Measurements from ENCODE around the gene MAP4K2. TPM values are rescaled to one million over a fixed set of nuclear protein-coding genes. Genes with fewer than 3 reads are reported as not detected.

Gene MAP4K2
- total and polyA plus RNA-seq, 2 of the 13 experiments (the other 11 are each of a cell fraction or from before 2014, with no cell fraction given) = 8.3 to 17.6 TPM

DNA sequence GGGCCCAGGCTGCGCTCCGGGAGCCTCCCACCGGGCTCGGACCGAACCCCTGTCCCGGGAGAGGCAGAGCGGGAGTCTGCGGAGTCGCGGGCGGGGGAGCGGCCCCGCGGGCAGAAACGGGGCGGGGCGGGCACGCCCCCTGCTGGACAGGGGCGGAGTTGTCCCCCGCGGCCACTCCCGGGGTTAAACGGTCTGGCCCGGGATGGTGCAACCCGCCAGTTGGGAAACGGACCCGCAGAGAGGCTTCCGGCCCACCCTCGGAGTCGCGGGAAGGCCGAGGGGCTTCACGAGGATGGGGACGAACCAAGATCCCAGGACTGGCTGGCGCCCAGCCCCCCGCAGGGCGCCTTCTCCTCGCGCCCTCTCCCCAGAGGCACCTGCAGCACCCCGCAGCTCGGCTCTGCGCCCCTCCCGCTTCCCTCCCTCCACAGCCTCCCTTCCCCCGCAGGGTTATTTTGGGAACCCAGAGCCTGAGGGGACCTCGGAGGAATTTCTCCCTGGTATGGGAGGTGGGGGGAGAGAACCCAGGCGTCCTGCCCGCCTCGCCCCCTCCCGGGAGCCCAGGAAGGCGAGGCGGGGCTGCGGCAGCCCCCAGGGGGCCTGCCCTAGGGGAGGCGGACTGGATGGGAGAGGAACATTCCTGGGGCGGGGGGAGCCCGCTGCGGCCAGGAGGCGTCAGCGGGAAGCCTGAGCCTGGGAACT is 60.0 kb downstream of the MAP4K2 start (continued):
- peak; percentile 18 for TF ChIP-seq SKI (IDR thresholded peaks at IDR 0.05; ENCODE audit: partially characterized antibody)
- TF ChIP-seq ZMAT3 (CRISPR knock-in tag; conservative IDR thresholded peaks at IDR 0.05) = no peak
- TF ChIP-seq, protein P1, sequence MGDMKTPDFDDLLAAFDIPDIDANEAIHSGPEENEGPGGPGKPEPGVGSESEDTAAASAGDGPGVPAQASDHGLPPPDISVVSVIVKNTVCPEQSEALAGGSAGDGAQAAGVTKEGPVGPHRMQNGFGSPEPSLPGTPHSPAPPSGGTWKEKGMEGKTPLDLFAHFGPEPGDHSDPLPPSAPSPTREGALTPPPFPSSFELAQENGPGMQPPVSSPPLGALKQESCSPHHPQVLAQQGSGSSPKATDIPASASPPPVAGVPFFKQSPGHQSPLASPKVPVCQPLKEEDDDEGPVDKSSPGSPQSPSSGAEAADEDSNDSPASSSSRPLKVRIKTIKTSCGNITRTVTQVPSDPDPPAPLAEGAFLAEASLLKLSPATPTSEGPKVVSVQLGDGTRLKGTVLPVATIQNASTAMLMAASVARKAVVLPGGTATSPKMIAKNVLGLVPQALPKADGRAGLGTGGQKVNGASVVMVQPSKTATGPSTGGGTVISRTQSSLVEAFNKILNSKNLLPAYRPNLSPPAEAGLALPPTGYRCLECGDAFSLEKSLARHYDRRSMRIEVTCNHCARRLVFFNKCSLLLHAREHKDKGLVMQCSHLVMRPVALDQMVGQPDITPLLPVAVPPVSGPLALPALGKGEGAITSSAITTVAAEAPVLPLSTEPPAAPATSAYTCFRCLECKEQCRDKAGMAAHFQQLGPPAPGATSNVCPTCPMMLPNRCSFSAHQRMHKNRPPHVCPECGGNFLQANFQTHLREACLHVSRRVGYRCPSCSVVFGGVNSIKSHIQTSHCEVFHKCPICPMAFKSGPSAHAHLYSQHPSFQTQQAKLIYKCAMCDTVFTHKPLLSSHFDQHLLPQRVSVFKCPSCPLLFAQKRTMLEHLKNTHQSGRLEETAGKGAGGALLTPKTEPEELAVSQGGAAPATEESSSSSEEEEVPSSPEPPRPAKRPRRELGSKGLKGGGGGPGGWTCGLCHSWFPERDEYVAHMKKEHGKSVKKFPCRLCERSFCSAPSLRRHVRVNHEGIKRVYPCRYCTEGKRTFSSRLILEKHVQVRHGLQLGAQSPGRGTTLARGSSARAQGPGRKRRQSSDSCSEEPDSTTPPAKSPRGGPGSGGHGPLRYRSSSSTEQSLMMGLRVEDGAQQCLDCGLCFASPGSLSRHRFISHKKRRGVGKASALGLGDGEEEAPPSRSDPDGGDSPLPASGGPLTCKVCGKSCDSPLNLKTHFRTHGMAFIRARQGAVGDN (CRISPR knock-in tag; IDR thresholded peaks at IDR 0.05) = peak; percentile 27
- TF ChIP-seq, protein P2, sequence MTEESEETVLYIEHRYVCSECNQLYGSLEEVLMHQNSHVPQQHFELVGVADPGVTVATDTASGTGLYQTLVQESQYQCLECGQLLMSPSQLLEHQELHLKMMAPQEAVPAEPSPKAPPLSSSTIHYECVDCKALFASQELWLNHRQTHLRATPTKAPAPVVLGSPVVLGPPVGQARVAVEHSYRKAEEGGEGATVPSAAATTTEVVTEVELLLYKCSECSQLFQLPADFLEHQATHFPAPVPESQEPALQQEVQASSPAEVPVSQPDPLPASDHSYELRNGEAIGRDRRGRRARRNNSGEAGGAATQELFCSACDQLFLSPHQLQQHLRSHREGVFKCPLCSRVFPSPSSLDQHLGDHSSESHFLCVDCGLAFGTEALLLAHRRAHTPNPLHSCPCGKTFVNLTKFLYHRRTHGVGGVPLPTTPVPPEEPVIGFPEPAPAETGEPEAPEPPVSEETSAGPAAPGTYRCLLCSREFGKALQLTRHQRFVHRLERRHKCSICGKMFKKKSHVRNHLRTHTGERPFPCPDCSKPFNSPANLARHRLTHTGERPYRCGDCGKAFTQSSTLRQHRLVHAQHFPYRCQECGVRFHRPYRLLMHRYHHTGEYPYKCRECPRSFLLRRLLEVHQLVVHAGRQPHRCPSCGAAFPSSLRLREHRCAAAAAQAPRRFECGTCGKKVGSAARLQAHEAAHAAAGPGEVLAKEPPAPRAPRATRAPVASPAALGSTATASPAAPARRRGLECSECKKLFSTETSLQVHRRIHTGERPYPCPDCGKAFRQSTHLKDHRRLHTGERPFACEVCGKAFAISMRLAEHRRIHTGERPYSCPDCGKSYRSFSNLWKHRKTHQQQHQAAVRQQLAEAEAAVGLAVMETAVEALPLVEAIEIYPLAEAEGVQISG (CRISPR knock-in tag; IDR thresholded peaks at IDR 0.05) = 0 out of 2 replicates have a peak, but pooled peaks have one; percentile 14
- TF ChIP-seq ZFP1 (CRISPR knock-in tag; IDR thresholded peaks at IDR 0.05) = no peak
- TF ChIP-seq NR1H2 (CRISPR knock-in tag; IDR thresholded peaks at IDR 0.05; ENCODE audit: borderline replicate concordance, low read depth) = 0 out of 2 replicates have a peak, but pooled peaks have one; percentile 30
- TF ChIP-seq, protein P3, sequence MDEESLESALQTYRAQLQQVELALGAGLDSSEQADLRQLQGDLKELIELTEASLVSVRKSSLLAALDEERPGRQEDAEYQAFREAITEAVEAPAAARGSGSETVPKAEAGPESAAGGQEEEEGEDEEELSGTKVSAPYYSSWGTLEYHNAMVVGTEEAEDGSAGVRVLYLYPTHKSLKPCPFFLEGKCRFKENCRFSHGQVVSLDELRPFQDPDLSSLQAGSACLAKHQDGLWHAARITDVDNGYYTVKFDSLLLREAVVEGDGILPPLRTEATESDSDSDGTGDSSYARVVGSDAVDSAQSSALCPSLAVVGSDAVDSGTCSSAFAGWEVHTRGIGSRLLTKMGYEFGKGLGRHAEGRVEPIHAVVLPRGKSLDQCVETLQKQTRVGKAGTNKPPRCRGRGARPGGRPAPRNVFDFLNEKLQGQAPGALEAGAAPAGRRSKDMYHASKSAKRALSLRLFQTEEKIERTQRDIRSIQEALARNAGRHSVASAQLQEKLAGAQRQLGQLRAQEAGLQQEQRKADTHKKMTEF (CRISPR knock-in tag; IDR thresholded peaks at IDR 0.05) = peak; percentile 9; the same call in 1 of the 2 replicates
- no peak for TF ChIP-seq RELA (CRISPR knock-in tag; IDR thresholded peaks at IDR 0.05)
- TF ChIP-seq CEBPG (CRISPR knock-in tag; IDR thresholded peaks at IDR 0.05) = peak; percentile 53
- no peak for TF ChIP-seq ZSCAN9 (CRISPR knock-in tag; IDR thresholded peaks at IDR 0.05; ENCODE audit: borderline replicate concordance)
- 0 out of 2 replicates have a peak, but pooled peaks have one; percentile 25 for TF ChIP-seq SP5 (CRISPR knock-in tag; IDR thresholded peaks at IDR 0.05; ENCODE audit: borderline replicate concordance, low read depth)
- no peak for TF ChIP-seq ZNF264 (CRISPR knock-in tag; IDR thresholded peaks at IDR 0.05)
- no peak for TF ChIP-seq KLF16 (CRISPR knock-in tag; IDR thresholded peaks at IDR 0.05)
- peak; percentile 39; the same call in 1 of the 2 replicates for TF ChIP-seq MAZ (IDR thresholded peaks at IDR 0.05; ENCODE audit: borderline replicate concordance, low read depth, low read length)
- TF ChIP-seq MAZ (CRISPR knock-in tag; IDR thresholded peaks at IDR 0.05; ENCODE audit: low read depth) = no peak; the same call in 1 of the 2 replicates
- TF ChIP-seq ZNF788 (CRISPR knock-in tag; IDR thresholded peaks at IDR 0.05; ENCODE audit: borderline replicate concordance) = no peak
- TF ChIP-seq CEBPB (IDR thresholded peaks at IDR 0.05; ENCODE audit: borderline replicate concordance, low read depth, low read length) = peak; percentile 79
- no peak for TF ChIP-seq CBX5 (CRISPR knock-in tag; IDR thresholded peaks at IDR 0.05; ENCODE audit: borderline replicate concordance)
- TF ChIP-seq ERF (CRISPR knock-in tag; IDR thresholded peaks at IDR 0.05) = peak; percentile 63; the same call in 1 of the 2 replicates
- TF ChIP-seq, protein P4, sequence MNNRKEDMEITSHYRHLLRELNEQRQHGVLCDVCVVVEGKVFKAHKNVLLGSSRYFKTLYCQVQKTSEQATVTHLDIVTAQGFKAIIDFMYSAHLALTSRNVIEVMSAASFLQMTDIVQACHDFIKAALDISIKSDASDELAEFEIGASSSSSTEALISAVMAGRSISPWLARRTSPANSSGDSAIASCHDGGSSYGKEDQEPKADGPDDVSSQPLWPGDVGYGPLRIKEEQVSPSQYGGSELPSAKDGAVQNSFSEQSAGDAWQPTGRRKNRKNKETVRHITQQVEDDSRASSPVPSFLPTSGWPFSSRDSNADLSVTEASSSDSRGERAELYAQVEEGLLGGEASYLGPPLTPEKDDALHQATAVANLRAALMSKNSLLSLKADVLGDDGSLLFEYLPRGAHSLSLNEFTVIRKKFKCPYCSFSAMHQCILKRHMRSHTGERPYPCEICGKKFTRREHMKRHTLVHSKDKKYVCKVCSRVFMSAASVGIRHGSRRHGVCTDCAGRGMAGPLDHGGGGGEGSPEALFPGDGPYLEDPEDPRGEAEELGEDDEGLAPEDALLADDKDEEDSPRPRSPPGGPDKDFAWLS (CRISPR knock-in tag; IDR thresholded peaks at IDR 0.05; ENCODE audit: borderline replicate concordance) = no peak
